Mesothelial cell of epicardium (in vitro differentiated cells): ENCODE results near the gene KCNC1. TPM values are rescaled to one million over a fixed set of nuclear protein-coding genes. Genes with fewer than 3 reads are reported as not detected.

Experiments
- DNase-seq, 2 experiments: peaks; one replicate each; pipeline ENCODE4 v3.0.0; 2021; ENCODE audit warnings: low spot score in 2 of 2; ENCODE audit not compliant: unreplicated experiment in 2 of 2
- H3K27ac Mint-ChIP-seq: 2 replicates; pipeline ENCODE4 v1.8.0; 2021; ENCODE audit warnings: mixed read lengths
- H3K27me3 Mint-ChIP-seq: 2 replicates; pipeline ENCODE4 v1.8.0; 2021; ENCODE audit warnings: low read depth, mixed read lengths
- H3K36me3 Mint-ChIP-seq: 2 replicates; pipeline ENCODE4 v1.8.0; 2021; ENCODE audit warnings: mixed read lengths
- H3K4me1 Mint-ChIP-seq: 2 replicates; pipeline ENCODE4 v1.8.0; 2021; ENCODE audit warnings: mixed read lengths
- H3K4me3 Mint-ChIP-seq: 2 replicates; pipeline ENCODE4 v1.8.0; 2021; ENCODE audit warnings: mild to moderate bottlenecking, moderate library complexity, mixed read lengths
- H3K9me3 Mint-ChIP-seq: 2 replicates; pipeline ENCODE4 v1.8.0; 2021; ENCODE audit warnings: mixed read lengths
- total RNA-seq: library from RNA; stranded (reverse); gene quantifications from 3 replicates; pipeline ENCODE4 v1.2.1, GENCODE V29; 2021
- TF ChIP-seq, protein P1 (sequence below): fragments of 200-600 bp; sonication (generic); IDR thresholded peaks from one replicate; pipeline ENCODE4 v1.5.0; 2021; ENCODE audit warnings: antibody characterized with exemption; ENCODE audit not compliant: unreplicated experiment

The KCNC1 gene
- total RNA-seq, 1 donor from 2014 or later = 0.20 TPM

DNA sequence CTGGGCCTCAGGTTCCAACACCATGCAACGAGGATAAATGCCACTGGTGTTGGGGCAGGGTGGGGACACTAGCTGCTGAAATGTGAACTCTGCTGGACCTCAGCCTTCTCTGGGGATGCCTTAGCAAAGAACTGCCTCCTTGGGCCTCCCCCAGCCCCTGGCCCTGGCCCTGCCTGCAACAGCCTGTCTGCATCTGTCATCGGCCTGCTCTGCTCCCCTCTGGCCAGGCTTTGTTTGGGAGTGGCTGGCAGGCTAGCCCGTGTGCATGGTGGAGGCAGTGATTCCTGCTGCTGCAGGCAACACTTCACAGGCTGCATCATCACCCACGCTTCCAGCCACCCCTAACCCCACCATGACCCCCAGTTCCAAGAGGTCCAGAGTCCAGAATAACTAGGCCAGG, 26.8 kb upstream of the KCNC1 start:
- Mint-ChIP-seq H3K27ac (no peak overlapping the region), H3K36me3 (no peaks in the 10 kb centered on the region), H3K4me3 (no peak overlapping the region), H3K4me1 (no peaks in the 10 kb centered on the region), H3K9me3 (peaks cover 12% of the 10 kb centered on the region), H3K27me3 (peaks cover 31% of the 10 kb centered on the region)
- TF ChIP-seq, protein P1, sequence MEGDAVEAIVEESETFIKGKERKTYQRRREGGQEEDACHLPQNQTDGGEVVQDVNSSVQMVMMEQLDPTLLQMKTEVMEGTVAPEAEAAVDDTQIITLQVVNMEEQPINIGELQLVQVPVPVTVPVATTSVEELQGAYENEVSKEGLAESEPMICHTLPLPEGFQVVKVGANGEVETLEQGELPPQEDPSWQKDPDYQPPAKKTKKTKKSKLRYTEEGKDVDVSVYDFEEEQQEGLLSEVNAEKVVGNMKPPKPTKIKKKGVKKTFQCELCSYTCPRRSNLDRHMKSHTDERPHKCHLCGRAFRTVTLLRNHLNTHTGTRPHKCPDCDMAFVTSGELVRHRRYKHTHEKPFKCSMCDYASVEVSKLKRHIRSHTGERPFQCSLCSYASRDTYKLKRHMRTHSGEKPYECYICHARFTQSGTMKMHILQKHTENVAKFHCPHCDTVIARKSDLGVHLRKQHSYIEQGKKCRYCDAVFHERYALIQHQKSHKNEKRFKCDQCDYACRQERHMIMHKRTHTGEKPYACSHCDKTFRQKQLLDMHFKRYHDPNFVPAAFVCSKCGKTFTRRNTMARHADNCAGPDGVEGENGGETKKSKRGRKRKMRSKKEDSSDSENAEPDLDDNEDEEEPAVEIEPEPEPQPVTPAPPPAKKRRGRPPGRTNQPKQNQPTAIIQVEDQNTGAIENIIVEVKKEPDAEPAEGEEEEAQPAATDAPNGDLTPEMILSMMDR = no peak
- no peak for DNase-seq

DNA sequence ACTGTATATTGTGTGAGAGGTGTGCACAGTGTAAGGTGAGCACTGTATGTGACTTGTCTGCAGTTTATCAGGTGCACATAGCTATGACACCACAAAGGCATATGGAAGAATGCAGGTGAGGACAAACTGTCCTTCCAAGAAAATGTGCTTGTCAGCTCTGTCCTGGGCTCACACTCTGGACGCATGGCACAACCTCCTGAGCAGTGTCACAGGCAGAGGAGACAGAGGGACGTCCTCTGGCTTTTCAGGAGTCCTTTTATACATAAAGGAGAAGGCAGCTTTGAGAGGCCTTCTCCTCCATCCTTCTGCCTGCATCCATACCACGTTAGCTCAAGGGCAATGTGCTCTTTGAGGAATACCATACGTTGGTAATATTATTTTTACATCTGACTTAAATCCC, 22.7 kb upstream of the KCNC1 start:
- Mint-ChIP-seq H3K36me3 (no peaks in the 10 kb centered on the region), H3K4me3 (no peak overlapping the region), H3K27ac (no peak overlapping the region), H3K4me1 (no peaks in the 10 kb centered on the region), H3K9me3 (no peaks in the 10 kb centered on the region), H3K27me3 (peaks cover 4% of the 10 kb centered on the region)
- TF ChIP-seq, protein P1 = no peak
- DNase-seq = no peak

DNA sequence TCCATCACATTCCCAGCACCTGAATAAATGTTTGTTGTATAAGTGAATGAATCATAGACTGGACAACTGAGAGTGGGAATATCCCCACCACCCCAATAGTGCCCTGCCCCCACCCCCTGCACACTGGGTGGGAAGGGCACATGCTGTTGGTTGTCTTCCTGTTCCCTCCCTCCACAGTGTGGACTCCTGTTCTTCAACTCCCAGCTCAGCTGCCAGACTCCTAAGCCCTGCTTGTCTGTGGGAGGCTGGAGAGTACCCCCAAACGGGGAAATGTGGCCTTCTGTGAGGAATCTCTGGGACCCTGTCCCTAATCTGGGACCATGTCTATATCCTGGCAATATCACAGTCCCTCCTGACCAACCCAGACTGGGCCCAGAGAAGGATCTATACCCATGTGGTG, 20.7 kb upstream of the KCNC1 start:
- Mint-ChIP-seq H3K36me3 (no peaks in the 10 kb centered on the region), H3K27ac (no peak overlapping the region), H3K4me3 (no peak overlapping the region), H3K4me1 (no peaks in the 10 kb centered on the region), H3K27me3 (no peaks in the 10 kb centered on the region), H3K9me3 (no peaks in the 10 kb centered on the region)
- TF ChIP-seq, protein P1 = no peak
- DNase-seq = no peak

DNA sequence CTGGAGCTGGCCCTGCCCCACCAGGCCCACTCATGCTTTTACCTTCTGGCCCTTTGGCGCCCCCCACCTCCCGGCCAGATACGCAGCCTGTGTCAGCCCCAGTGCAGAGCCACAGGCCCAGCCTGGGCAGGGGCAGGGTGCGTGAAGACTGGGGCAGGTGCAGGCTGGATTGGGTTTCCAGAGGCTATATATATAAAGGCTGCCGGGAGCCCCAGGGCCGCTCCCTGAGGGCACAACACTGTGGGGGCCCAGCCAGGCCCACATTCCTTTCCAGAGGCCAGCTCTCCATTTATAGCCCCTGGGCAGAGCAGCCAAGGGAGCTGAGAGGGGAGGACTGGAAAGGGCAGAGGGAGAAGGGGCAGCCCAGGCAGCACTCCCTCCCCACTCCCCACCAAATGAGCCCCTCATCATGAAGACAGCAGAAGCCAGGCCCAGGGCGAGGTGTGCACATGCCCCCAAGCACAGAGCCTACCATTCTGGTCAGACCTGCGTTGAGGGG, 20.2 kb upstream of the KCNC1 start:
- Mint-ChIP-seq H3K9me3 (no peaks in the 10 kb centered on the region), H3K4me3 (no peak overlapping the region), H3K27me3 (peaks cover 1% of the 10 kb centered on the region), H3K27ac (no peak overlapping the region), H3K4me1 (peaks cover 2% of the 10 kb centered on the region), H3K36me3 (no peaks in the 10 kb centered on the region)
- peak in 1 of 2 experiments; percentile 27 for DNase-seq
- TF ChIP-seq, protein P1 = no peak

DNA sequence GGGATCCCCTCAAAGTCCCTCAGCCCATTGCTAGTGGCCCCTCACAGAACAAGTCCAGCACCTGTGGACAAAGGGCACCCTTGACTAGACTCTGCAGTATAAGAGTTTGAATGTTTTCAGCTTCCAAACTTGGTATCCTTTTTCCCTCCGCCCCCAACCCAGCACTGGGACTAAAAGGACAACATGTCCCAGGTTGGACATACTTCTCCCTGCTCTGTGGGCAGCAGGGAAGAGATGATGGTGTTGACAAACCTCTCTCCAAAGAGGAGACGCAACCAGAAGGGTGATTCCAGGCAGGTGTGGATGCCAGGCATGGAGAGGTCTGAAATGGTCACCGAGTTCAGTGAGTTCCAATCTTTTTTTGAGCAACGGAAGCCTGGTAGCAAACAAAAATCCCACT, 19.7 kb upstream of the KCNC1 start:
- H3K36me3 Mint-ChIP-seq = no peaks in the 10 kb centered on the region
- peaks cover 2% of the 10 kb centered on the region for H3K4me1 Mint-ChIP-seq
- peaks cover 6% of the 10 kb centered on the region for H3K27me3 Mint-ChIP-seq
- H3K9me3 Mint-ChIP-seq = no peaks in the 10 kb centered on the region
- H3K4me3 Mint-ChIP-seq = no peak overlapping the region
- no peak overlapping the region for H3K27ac Mint-ChIP-seq
- TF ChIP-seq, protein P1 = no peak
- DNase-seq = no peak

DNA sequence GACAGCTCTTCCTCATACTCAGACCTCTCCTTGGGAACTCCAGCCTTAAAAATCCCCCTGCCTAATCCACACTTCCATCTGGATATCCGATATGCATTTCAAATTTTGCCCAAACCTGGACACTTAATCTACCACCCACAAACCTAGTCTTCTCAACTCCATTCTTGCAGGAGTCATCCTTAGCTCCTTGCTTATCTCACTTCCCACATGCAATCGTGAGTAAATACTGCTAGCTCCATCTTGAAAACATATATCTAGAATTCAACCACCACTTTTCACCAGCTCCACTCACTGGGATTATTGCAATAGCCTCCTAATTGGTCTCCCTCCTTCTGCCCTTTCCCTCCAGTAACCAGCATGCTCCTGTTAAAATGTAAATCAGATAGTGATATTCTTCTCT, 17.8 kb upstream of the KCNC1 start:
- no peak overlapping the region for H3K27ac Mint-ChIP-seq
- H3K9me3 Mint-ChIP-seq = no peaks in the 10 kb centered on the region
- H3K27me3 Mint-ChIP-seq = peaks cover 25% of the 10 kb centered on the region
- TF ChIP-seq, protein P1 = no peak
- no peaks in the 10 kb centered on the region for H3K36me3 Mint-ChIP-seq
- no peak overlapping the region for H3K4me3 Mint-ChIP-seq
- DNase-seq = no peak
- H3K4me1 Mint-ChIP-seq = peaks cover 2% of the 10 kb centered on the region
